H1 (cell line): ENCODE results near the gene XPOT. TPM values are rescaled to one million over a fixed set of nuclear protein-coding genes. Genes with fewer than 3 reads are reported as not detected.

Experiments used
- CTCF ChIA-PET: fragments of 300-600 bp; sonication (Branson Sonifier 250); formaldehyde crosslinking; loops from one replicate; lab custom pipeline; 2021; ENCODE audit not compliant: partially characterized antibody; lab: Charles Lee
- POLR2A ChIA-PET: fragments of 300-600 bp; sonication (Branson Sonifier 250); formaldehyde crosslinking; loops from one replicate; lab custom pipeline; 2021; ENCODE audit warnings: inconsistent platforms; ENCODE audit not compliant: partially characterized antibody; lab: Charles Lee
- DNase-seq, 2 experiments: peaks; one replicate each; pipeline versions ENCODE4 v3.0.0 to v3.0.0-alpha.2; 2010 to 2022; ENCODE audit warnings: low spot score in 2 of 2, low read depth in 1 of 2, mixed read lengths in 1 of 2
- FAIRE-seq: peaks from 2 replicates; lab custom pipeline; 2011; peaks lifted over from hg19 to GRCh38; lab: Jason Lieb, UNC
- H2AFZ ChIP-seq: 2 replicates; pipeline ENCODE4 v1.8.1; 2012; ENCODE audit warnings: low read length, inconsistent platforms
- H2AK5ac ChIP-seq: 2 replicates; pipeline ENCODE4 v1.6.1; 2013; ENCODE audit warnings: low read depth, low read length
- H2BK120ac ChIP-seq: replicated peaks from 2 replicates; pipeline ENCODE3; 2013; ENCODE audit warnings: low read depth, low read length, inconsistent platforms
- H2BK12ac ChIP-seq: 2 replicates; pipeline ENCODE4 v1.6.1; 2013; ENCODE audit warnings: low read depth, low read length
- H2BK15ac ChIP-seq: 2 replicates; pipeline ENCODE4 v1.6.1; 2013; ENCODE audit warnings: low read length
- H2BK20ac ChIP-seq: 2 replicates; pipeline ENCODE4 v1.6.1; 2013; ENCODE audit warnings: low read length
- H2BK5ac ChIP-seq: 2 replicates; pipeline ENCODE4 v1.6.1; 2013; ENCODE audit warnings: low read depth, low read length
- H3K14ac ChIP-seq: 2 replicates; pipeline ENCODE4 v1.6.1; 2013; ENCODE audit warnings: inconsistent platforms; ENCODE audit not compliant: insufficient read length
- H3K18ac ChIP-seq: 2 replicates; pipeline ENCODE4 v1.6.1; 2013; ENCODE audit warnings: low read length; ENCODE audit errors: extremely low read depth
- H3K23ac ChIP-seq: 2 replicates; pipeline ENCODE4 v1.6.1; 2013; ENCODE audit warnings: inconsistent platforms; ENCODE audit not compliant: insufficient read length
- H3K23me2 ChIP-seq: 2 replicates; pipeline ENCODE4 v1.6.1; 2013; ENCODE audit warnings: low read depth, low read length
- H3K27ac ChIP-seq: 2 replicates; pipeline ENCODE4 v1.6.1; 2011; ENCODE audit warnings: low read depth, low read length, inconsistent platforms
- H3K27me3 ChIP-seq, 4 experiments: replicated peaks in 1 of 4; 1 replicate in 1 of 4; 2 replicates in 3 of 4; pipeline versions ENCODE4 v1.6.1 to v1.8.1; 2011 to 2013; ENCODE audit warnings: low read length in 3 of 4, mild to moderate bottlenecking in 3 of 4, inconsistent platforms in 2 of 4, mixed read lengths in 2 of 4, moderate library complexity in 1 of 4; ENCODE audit not compliant: control insufficient read depth in 3 of 4, insufficient read depth in 3 of 4; ENCODE audit errors: extremely low read depth in 1 of 4
- H3K36me3 ChIP-seq, 4 experiments: 2 replicates each; pipeline versions ENCODE4 v1.6.1 to v1.8.1; 2011 to 2013; ENCODE audit warnings: mild to moderate bottlenecking in 4 of 4, low read length in 3 of 4, moderate library complexity in 2 of 4, control low read depth in 1 of 4, inconsistent platforms in 1 of 4; ENCODE audit not compliant: insufficient read depth in 4 of 4, control insufficient read depth in 2 of 4
- H3K4ac ChIP-seq: replicated peaks from 2 replicates; pipeline ENCODE3; 2013; ENCODE audit warnings: low read length, low read depth, mixed read lengths, inconsistent platforms; ENCODE audit not compliant: insufficient read length
- H3K4me1 ChIP-seq, 4 experiments: replicated peaks in 1 of 4; 1 replicate in 1 of 4; 2 replicates in 3 of 4; pipeline versions ENCODE4 v1.6.1 to v1.8.1; 2011 to 2013; ENCODE audit warnings: low read length in 3 of 4, inconsistent platforms in 2 of 4, mixed read lengths in 1 of 4; ENCODE audit not compliant: insufficient read depth in 4 of 4, control insufficient read depth in 3 of 4
- H3K4me2 ChIP-seq, 2 experiments: 2 replicates each; pipeline versions ENCODE4 v1.6.1 to v1.8.1; 2011 to 2013; ENCODE audit warnings: low read depth in 2 of 2, low read length in 2 of 2, control low read depth in 1 of 2, inconsistent platforms in 1 of 2, mild to moderate bottlenecking in 1 of 2; ENCODE audit not compliant: insufficient read depth in 1 of 2
- H3K4me3 ChIP-seq, 4 experiments: fragments of 200-600, 300-600 bp in 1 of 4; sonication (generic), shearing (Covaris generic), sonication (Bioruptor Twin) in 1 of 4; 2 replicates each; pipeline versions ENCODE4 v1.5.1 to v1.8.1; 2011 to 2016; ENCODE audit warnings: low read length in 4 of 4, low read depth in 3 of 4, control low read depth in 2 of 4, inconsistent platforms in 2 of 4, mild to moderate bottlenecking in 2 of 4, mixed read lengths in 1 of 4, moderate library complexity in 1 of 4; ENCODE audit not compliant: insufficient read depth in 2 of 4; ENCODE audit errors: extremely low read depth in 1 of 4
- H3K56ac ChIP-seq: replicated peaks from 2 replicates; pipeline ENCODE3; 2013; ENCODE audit warnings: low read depth, mild to moderate bottlenecking, mixed read lengths, low read length, inconsistent platforms; ENCODE audit not compliant: insufficient read length
- H3K79me1 ChIP-seq: 2 replicates; pipeline ENCODE4 v1.6.1; 2013; ENCODE audit warnings: low read depth, low read length, control low read depth
- H3K79me2 ChIP-seq, 2 experiments: 2 replicates each; pipeline versions ENCODE4 v1.6.1 to v1.8.1; 2012 to 2013; ENCODE audit warnings: low read length in 2 of 2, mild to moderate bottlenecking in 2 of 2, inconsistent platforms in 1 of 2; ENCODE audit not compliant: insufficient read depth in 2 of 2, control insufficient read depth in 1 of 2
- H3K9ac ChIP-seq, 4 experiments: replicated peaks in 1 of 4; 1 replicate in 1 of 4; 2 replicates in 3 of 4; pipeline versions ENCODE4 v1.6.1 to v1.8.1; 2011 to 2013; ENCODE audit warnings: low read depth in 3 of 4, low read length in 3 of 4, control low read depth in 2 of 4, mild to moderate bottlenecking in 2 of 4, moderate library complexity in 2 of 4, inconsistent platforms in 1 of 4; ENCODE audit errors: extremely low read depth in 1 of 4
- H3K9me3 ChIP-seq, 2 experiments: 2 replicates each; pipeline versions ENCODE4 v1.6.1 to v1.8.1; 2012 to 2013; ENCODE audit warnings: mild to moderate bottlenecking in 2 of 2, moderate library complexity in 2 of 2, control low read depth in 1 of 2, inconsistent platforms in 1 of 2, low read depth in 1 of 2, low read length in 1 of 2, mixed read lengths in 1 of 2; ENCODE audit not compliant: insufficient read depth in 2 of 2
- H4K20me1 ChIP-seq, 2 experiments: replicated peaks in 1 of 2; 2 replicates each; pipeline versions ENCODE3 to v1.8.1; 2011 to 2013; ENCODE audit warnings: inconsistent platforms in 2 of 2, low read length in 2 of 2, mild to moderate bottlenecking in 1 of 2; ENCODE audit not compliant: insufficient read depth in 2 of 2, control insufficient read depth in 1 of 2
- H4K5ac ChIP-seq: 2 replicates; pipeline ENCODE4 v1.6.1; 2013; ENCODE audit warnings: low read length, low read depth, mixed read lengths, inconsistent platforms; ENCODE audit not compliant: insufficient read length
- H4K8ac ChIP-seq: 2 replicates; pipeline ENCODE4 v1.8.0; 2013; ENCODE audit warnings: mild to moderate bottlenecking, moderate library complexity, low read length, inconsistent platforms; ENCODE audit not compliant: insufficient read depth; ENCODE audit errors: extremely low read depth
- H4K91ac ChIP-seq: replicated peaks from 2 replicates; pipeline ENCODE3; 2013; ENCODE audit warnings: low read length, mixed read lengths, inconsistent platforms; ENCODE audit not compliant: insufficient read length
- BACH1 ChIP-seq: IDR thresholded peaks from 2 replicates; pipeline ENCODE4 v1.6.1; 2012; ENCODE audit warnings: low read length, improper control_type of control experiment
- SIX5 ChIP-seq: IDR thresholded peaks from 2 replicates; pipeline ENCODE4 v1.6.1; 2011; ENCODE audit warnings: mild to moderate bottlenecking, low read depth, low read length
- WGBS, 2 experiments: shearing (Covaris generic) in 1 of 2; methylation state at CpG; one replicate each; pipeline versions ENCODE4 v1.1.6 to v1.1.7; 2013 to 2015; ENCODE audit warnings: low lambda C conversion rate in 2 of 2, mixed read lengths in 2 of 2, inconsistent platforms in 1 of 2, low coverage in 1 of 2, missing lambda C conversion rate in 1 of 2; ENCODE audit not compliant: insufficient replicate concordance in 2 of 2, insufficient coverage in 1 of 2, insufficient read length in 1 of 2; ENCODE audit errors: extremely low coverage in 1 of 2, missing lambda C conversion rate in 1 of 2; 5-methylcytosine and 5-hydroxymethylcytosine counted together
- polyA plus RNA-seq, 7 experiments: library from polyadenylated mRNA; depleted of rRNA in 3 of 7; stranded (reverse) in 5 of 7; unstranded in 2 of 7; fragments of >200 nt in 5 of 7; fragments of 200-250 nt in 2 of 7; gene quantifications; 1 replicate in 5 of 7; 2 replicates in 1 of 7; 4 replicates in 1 of 7; pipeline versions ENCODE4 v1.2.1 to v1.2.3, GENCODE V29; 2011 to 2013; ENCODE audit warnings: missing spikeins in 2 of 7, mixed read lengths in 2 of 7
- total RNA-seq: library from RNA; stranded (reverse); fragmentation: NEBNext Ultra II Directional; extraction: Animal tissue kit (Norgen Biotek cat#: 25700); gene quantifications from 2 replicates; pipeline ENCODE4 v1.2.1, GENCODE V29; 2021

Gene XPOT
- total and polyA plus RNA-seq, 2 of the 8 experiments (the other 6 are each of a cell fraction or from before 2014, with no cell fraction given), result 38.8 to 176 TPM

DNA sequence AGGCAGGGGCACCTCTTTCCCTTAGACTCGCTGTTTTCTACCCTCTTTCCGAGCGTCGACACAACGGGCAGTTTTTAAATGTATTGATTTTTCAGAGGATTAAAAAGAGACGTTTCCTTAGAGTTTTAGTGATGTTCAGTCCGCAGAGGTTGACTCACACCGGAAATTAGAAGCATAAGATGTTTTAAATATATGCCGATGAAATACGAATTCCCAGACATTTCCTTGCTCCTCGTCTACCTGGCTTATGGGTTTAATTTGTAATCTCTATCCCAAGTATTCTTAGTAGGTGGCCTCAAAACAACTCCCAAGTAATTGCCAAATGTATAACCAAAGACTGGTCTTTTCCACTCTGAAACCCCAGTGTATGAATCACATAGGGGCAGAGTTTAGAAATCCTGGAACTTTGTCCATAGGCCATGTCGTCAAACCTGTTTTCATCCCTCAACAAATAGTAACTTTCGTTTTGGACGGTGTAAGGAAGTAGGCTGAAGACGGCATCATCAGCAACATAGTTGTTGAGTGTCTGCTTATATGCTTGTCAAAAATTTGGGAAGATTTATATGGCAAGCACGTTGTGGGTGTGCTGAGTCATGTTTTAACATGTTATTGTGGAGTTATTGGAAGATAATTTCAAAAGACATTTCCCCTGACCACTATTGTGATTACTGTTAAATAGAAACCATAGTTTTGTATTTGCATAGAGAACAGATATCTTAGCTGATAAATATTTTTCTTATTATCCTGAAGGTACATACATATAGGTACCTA, 48.6 kb downstream of the XPOT start:
- no peaks in the 10 kb centered on the region for H3K9me3 ChIP-seq
- H4K91ac ChIP-seq, result peak overlapping the region; percentile 69
- H2BK5ac ChIP-seq, result no peak overlapping the region
- peaks cover 0 to 10% (median 3%) of the 10 kb centered on the region in 4 experiments; a peak in 2 of 7 replicates for H3K4me1 ChIP-seq
- H2BK20ac ChIP-seq, result no peak overlapping the region
- no peak overlapping the region for H3K14ac ChIP-seq
- peaks cover 4% of the 10 kb centered on the region; the same call in 1 of the 2 replicates for H3K23me2 ChIP-seq
- peaks cover 0 to 3% of the 10 kb centered on the region in 2 experiments for H4K20me1 ChIP-seq
- no peak overlapping the region for H4K5ac ChIP-seq
- no peak overlapping the region for H3K23ac ChIP-seq
- peak overlapping the region; percentile 70 for H3K56ac ChIP-seq
- 9% methylated on average over 16 of the region's 16 CpGs; no CpG with 5 or more reads in 1 of the 2 experiments for WGBS, 2 experiments
- FAIRE-seq, result no peak
- no peak overlapping the region; the same call in 1 of the 2 replicates for H3K18ac ChIP-seq
- H3K79me2 ChIP-seq, result peaks cover 3 to 50% of the 10 kb centered on the region in 2 experiments; a peak in 3 of 4 replicates
- H3K79me1 ChIP-seq, result no peaks in the 10 kb centered on the region
- H2AFZ ChIP-seq, result no peak overlapping the region
- peak overlapping the region; percentile 91 for H4K8ac ChIP-seq
- peak overlapping the region; percentile 66 to 95 (median 83) for H3K9ac ChIP-seq
- peak overlapping the region; percentile 80 to 88 for H3K4me2 ChIP-seq
- H3K27me3 ChIP-seq, result no peaks in the 10 kb centered on the region
- H2BK15ac ChIP-seq, result no peak overlapping the region
- peak overlapping the region; percentile 65; the same call in 1 of the 2 replicates for H3K27ac ChIP-seq
- H2AK5ac ChIP-seq, result no peak overlapping the region
- H3K36me3 ChIP-seq, result peaks cover 0 to 19% (median 10%) of the 10 kb centered on the region in 4 experiments; a peak in 5 of 8 replicates
- peak overlapping the region; percentile 75 to 91 (median 88) for H3K4me3 ChIP-seq
- no peak overlapping the region for H3K4ac ChIP-seq
- POLR2A ChIA-PET, result interaction anchor here (0.7 kb wide), 1 partner anchor 11 kb away, joined by 3 read pairs; no protein-coding TSS in a partner anchor
- no peak overlapping the region for H2BK120ac ChIP-seq
- no peak for DNase-seq
- CTCF ChIA-PET, result no interaction called here
- no peak for TF ChIP-seq SIX5
- TF ChIP-seq BACH1, result 0 out of 2 replicates have a peak, but pooled peaks have one; percentile 22
- H2BK12ac ChIP-seq, result no peak overlapping the region
